NCI-H1694 treated with DMSO at 0.1 percent for 48 hours (cell line): Measurements from ENCODE around the gene MTIF2.
"Not testable (repeated sequence)": the region's sequence is repeated elsewhere in the genome, so short reads cannot be mapped to it uniquely, and the experiment has no call there.

Experiments used
- DNase-seq: peaks from one replicate; lab custom pipeline; 2025; lab: John Stamatoyannopoulos, UW

The MTIF2 gene

GRCh38 chr2:55241582-55241981, 27.4 kb downstream of the MTIF2 start:
- not testable (repeated sequence) for DNase-seq

- DNase-seq = no peak
Observed at GRCh38 chr2:55239656-55240222, 29.3 kb downstream of the MTIF2 start.

GRCh38 chr2:55236992-55237543, 32.0 kb downstream of the MTIF2 start:
- DNase-seq = no peak

GRCh38 chr2:55235724-55236538, 33.1 kb downstream of the MTIF2 start:
- DNase-seq = no peak

GRCh38 chr2:55233658-55233940, 35.4 kb downstream of the MTIF2 start:
- DNase-seq = no peak

GRCh38 chr2:55232863-55233657, 36.0 kb downstream of the MTIF2 start:
- no peak for DNase-seq

GRCh38 chr2:55232084-55232862, 36.8 kb downstream of the MTIF2 start, which contains the start of the genes CLHC1 and RPS27A:
Gene CLHC1 (minus strand): TSS chr2:55232293. CDS start chr2:55222411, 9,882 bp downstream.
Gene RPS27A (plus strand): TSS chr2:55232688. CDS start chr2:55232825, 137 bp downstream.
- peak; percentile 97 for DNase-seq

- no peak for DNase-seq
Observed at GRCh38 chr2:55231546-55232083, 37.4 kb downstream of the MTIF2 start.

GRCh38 chr2:55230551-55230950, 38.5 kb downstream of the MTIF2 start:
- no peak for DNase-seq

GRCh38 chr2:55229221-55229620, 39.8 kb downstream of the MTIF2 start:
- DNase-seq = no peak

- no peak for DNase-seq
Observed at GRCh38 chr2:55228226-55228563, 40.8 kb downstream of the MTIF2 start.

- DNase-seq = not testable (repeated sequence)
Observed at GRCh38 chr2:55227437-55228225, 41.4 kb downstream of the MTIF2 start.

GRCh38 chr2:55225481-55226020, 43.5 kb downstream of the MTIF2 start:
- DNase-seq = no peak

GRCh38 chr2:55224761-55225261, 44.2 kb downstream of the MTIF2 start:
- no peak for DNase-seq

GRCh38 chr2:55223958-55224760, 44.9 kb downstream of the MTIF2 start:
- DNase-seq = no peak

- no peak for DNase-seq
Observed at GRCh38 chr2:55213822-55214221, 55.2 kb downstream of the MTIF2 start.

- no peak for DNase-seq
Observed at GRCh38 chr2:55204950-55205349, 64.1 kb downstream of the MTIF2 start.

GRCh38 chr2:55204536-55204935, 64.5 kb downstream of the MTIF2 start:
- DNase-seq = no peak

GRCh38 chr2:55200416-55200815, 68.6 kb downstream of the MTIF2 start:
- no peak for DNase-seq
